Activated CD8-positive, alpha-beta T cell treated with anti-CD3 and anti-CD28 coated beads for 36 hours (primary cell): ENCODE measurements around the gene CDH12. TPM values are rescaled to one million over a fixed set of nuclear protein-coding genes. Genes with fewer than 3 reads are reported as not detected.
"Not testable (repeated sequence)": the region's sequence is repeated elsewhere in the genome, so short reads cannot be mapped to it uniquely, and the experiment has no call there.

Experiments used
- ATAC-seq: fragments of 200-7000 bp; cut with Tn5 transposase; one replicate; pipeline ENCODE4 v1.10.0; 2021; ENCODE audit warnings: mild to moderate bottlenecking, moderate library complexity
- CTCF ChIA-PET: fragments of 350-600 bp; sonication (Branson Sonifier 250); formaldehyde crosslinking; loops from one replicate; lab custom pipeline; 2021; ENCODE audit warnings: antibody characterized with exemption; lab: Charles Lee
- POLR2A ChIA-PET: fragments of 350-600 bp; sonication (Branson Sonifier 250); formaldehyde crosslinking; loops from one replicate; lab custom pipeline; 2021; ENCODE audit warnings: antibody characterized with exemption; lab: Charles Lee
- DNase-seq: peaks from one replicate; pipeline ENCODE4 v3.0.0-alpha.2; 2020
- H3K27ac Mint-ChIP-seq: one replicate; pipeline ENCODE4 v1.8.0; 2021; ENCODE audit warnings: mild to moderate bottlenecking, mixed read lengths
- H3K27me3 Mint-ChIP-seq: one replicate; pipeline ENCODE4 v1.8.0; 2021; ENCODE audit warnings: mixed read lengths
- H3K36me3 Mint-ChIP-seq: one replicate; pipeline ENCODE4 v1.8.0; 2021; ENCODE audit warnings: low read depth, mixed read lengths
- H3K4me1 Mint-ChIP-seq: one replicate; pipeline ENCODE4 v1.8.0; 2021; ENCODE audit warnings: low read depth, mixed read lengths
- H3K4me3 Mint-ChIP-seq: one replicate; pipeline ENCODE4 v1.8.0; 2021; ENCODE audit warnings: mild to moderate bottlenecking, moderate library complexity, mixed read lengths
- H3K9me3 Mint-ChIP-seq: one replicate; pipeline ENCODE4 v1.8.0; 2021; ENCODE audit warnings: mixed read lengths
- intact Hi-C: fragments of 100-400 bp; cut with micrococcal nuclease; formaldehyde crosslinking; loops from one replicate; pipeline ENCODE4 v1.10.0; 2022
- total RNA-seq, 2 experiments: library from RNA; stranded (reverse); gene quantifications; one replicate each; pipeline ENCODE4 v1.2.3, GENCODE V29; 2021
- TF ChIP-seq, protein P1 (sequence below): fragments of 200-600 bp; IDR thresholded peaks from one replicate; pipeline ENCODE4 v1.8.0; 2022; ENCODE audit warnings: antibody characterized with exemption, mild to moderate bottlenecking

CDH12 gene
- total RNA-seq, 2 experiments from 2014 or later: not detected

- H3K27me3 Mint-ChIP-seq: no peaks in the 10 kb centered on the region
- ATAC-seq (no peak), DNase-seq (no peak)
- H3K27ac Mint-ChIP-seq: no peak overlapping the region
- H3K4me3 Mint-ChIP-seq: no peak overlapping the region
- ChIA-PET CTCF (no interaction called here), POLR2A (no interaction called here)
- no peaks in the 10 kb centered on the region for H3K4me1 Mint-ChIP-seq
- H3K9me3 Mint-ChIP-seq: peaks cover 5% of the 10 kb centered on the region
- TF ChIP-seq, protein P1, sequence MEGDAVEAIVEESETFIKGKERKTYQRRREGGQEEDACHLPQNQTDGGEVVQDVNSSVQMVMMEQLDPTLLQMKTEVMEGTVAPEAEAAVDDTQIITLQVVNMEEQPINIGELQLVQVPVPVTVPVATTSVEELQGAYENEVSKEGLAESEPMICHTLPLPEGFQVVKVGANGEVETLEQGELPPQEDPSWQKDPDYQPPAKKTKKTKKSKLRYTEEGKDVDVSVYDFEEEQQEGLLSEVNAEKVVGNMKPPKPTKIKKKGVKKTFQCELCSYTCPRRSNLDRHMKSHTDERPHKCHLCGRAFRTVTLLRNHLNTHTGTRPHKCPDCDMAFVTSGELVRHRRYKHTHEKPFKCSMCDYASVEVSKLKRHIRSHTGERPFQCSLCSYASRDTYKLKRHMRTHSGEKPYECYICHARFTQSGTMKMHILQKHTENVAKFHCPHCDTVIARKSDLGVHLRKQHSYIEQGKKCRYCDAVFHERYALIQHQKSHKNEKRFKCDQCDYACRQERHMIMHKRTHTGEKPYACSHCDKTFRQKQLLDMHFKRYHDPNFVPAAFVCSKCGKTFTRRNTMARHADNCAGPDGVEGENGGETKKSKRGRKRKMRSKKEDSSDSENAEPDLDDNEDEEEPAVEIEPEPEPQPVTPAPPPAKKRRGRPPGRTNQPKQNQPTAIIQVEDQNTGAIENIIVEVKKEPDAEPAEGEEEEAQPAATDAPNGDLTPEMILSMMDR: no peak
- intact Hi-C loops: no loop called here
- no peaks in the 10 kb centered on the region for H3K36me3 Mint-ChIP-seq
These were observed 237.2 kb downstream of the CDH12 start for GRCh38 chr5:22615964-22616363.

- Mint-ChIP-seq H3K4me3 (no peak overlapping the region), H3K4me1 (no peaks in the 10 kb centered on the region), H3K27ac (no peak overlapping the region), H3K9me3 (peaks cover 5% of the 10 kb centered on the region), H3K27me3 (no peaks in the 10 kb centered on the region), H3K36me3 (no peaks in the 10 kb centered on the region)
- ATAC-seq (no peak), DNase-seq (no peak)
- ChIA-PET POLR2A (no interaction called here), CTCF (no interaction called here)
- TF ChIP-seq, protein P1: no peak
- intact Hi-C loops: no loop called here
These were observed 238.6 kb downstream of the CDH12 start for GRCh38 chr5:22614486-22615094.

DNA sequence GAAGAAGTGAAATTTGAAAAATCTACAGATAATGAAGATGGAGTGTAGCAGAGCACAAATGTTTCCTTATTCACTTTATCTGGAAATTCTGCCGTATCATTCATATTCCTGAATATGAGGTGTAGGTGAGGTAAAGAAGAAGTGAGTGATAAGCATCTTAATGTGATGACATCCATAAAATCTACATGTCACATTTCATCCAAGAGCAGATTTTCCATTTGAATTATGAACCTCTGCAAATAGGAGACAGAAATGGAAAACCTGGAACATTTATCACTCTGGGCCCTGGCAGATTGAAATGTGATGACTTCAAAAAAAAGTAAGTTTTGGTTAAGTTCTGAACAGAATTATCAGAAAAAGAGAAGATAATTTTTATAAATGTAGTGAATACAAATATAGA is 240.2 kb downstream of the CDH12 start:
- intact Hi-C loops: no loop called here
- CTCF ChIA-PET: no interaction called here
- ATAC-seq: no peak
- TF ChIP-seq, protein P1: no peak
- H3K36me3 Mint-ChIP-seq: no peaks in the 10 kb centered on the region
- POLR2A ChIA-PET: no interaction called here
- H3K27me3 Mint-ChIP-seq: no peaks in the 10 kb centered on the region
- no peak overlapping the region for H3K4me3 Mint-ChIP-seq
- H3K4me1 Mint-ChIP-seq: no peaks in the 10 kb centered on the region
- H3K27ac Mint-ChIP-seq: no peak overlapping the region
- no peak for DNase-seq
- H3K9me3 Mint-ChIP-seq: peaks cover 3% of the 10 kb centered on the region

GRCh38 chr5:22611327-22611726 is 241.8 kb downstream of the CDH12 start:
- POLR2A ChIA-PET: no interaction called here
- H3K27me3 Mint-ChIP-seq: no peaks in the 10 kb centered on the region
- H3K4me3 Mint-ChIP-seq: no peak overlapping the region
- intact Hi-C loops: no loop called here
- ATAC-seq (no peak), DNase-seq (no peak)
- peaks cover 6% of the 10 kb centered on the region for H3K9me3 Mint-ChIP-seq
- H3K27ac Mint-ChIP-seq: no peak overlapping the region
- TF ChIP-seq, protein P1: no peak
- CTCF ChIA-PET: no interaction called here
- no peaks in the 10 kb centered on the region for H3K36me3 Mint-ChIP-seq
- H3K4me1 Mint-ChIP-seq: no peaks in the 10 kb centered on the region

DNA sequence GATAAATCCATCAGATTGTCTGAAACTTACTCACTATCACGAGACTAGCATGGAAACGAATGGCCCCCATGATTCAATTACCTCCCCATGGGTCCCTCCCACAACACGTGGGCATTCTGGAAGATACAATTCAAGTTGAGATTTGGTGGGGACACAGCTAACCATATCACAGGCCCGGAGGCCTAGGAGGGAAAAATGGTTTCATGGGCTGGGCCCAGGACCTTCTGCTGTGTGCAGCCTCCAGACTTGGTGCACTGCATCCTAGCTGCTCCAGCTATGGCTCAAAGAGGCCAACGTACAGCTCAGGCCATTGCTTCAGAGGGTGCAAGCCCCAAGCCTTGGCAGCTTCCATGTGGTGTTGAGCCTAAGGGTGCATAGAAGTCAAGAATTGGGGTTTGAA is 245.6 kb downstream of the CDH12 start:
- H3K4me1 Mint-ChIP-seq, H3K4me3 Mint-ChIP-seq, H3K9me3 Mint-ChIP-seq, ATAC-seq, H3K36me3 Mint-ChIP-seq, H3K27me3 Mint-ChIP-seq, CTCF ChIA-PET, DNase-seq, POLR2A ChIA-PET, intact Hi-C loops, H3K27ac Mint-ChIP-seq: not testable (repeated sequence)
